Omental fat pad (tissue), 4 donors: Measurements from ENCODE around the gene CTH. TPM values are rescaled to one million over a fixed set of nuclear protein-coding genes. Genes with fewer than 3 reads are reported as not detected.
"Not testable (repeated sequence)": the region's sequence is repeated elsewhere in the genome, so short reads cannot be mapped to it uniquely, and the experiment has no call there.

ENCODE experiments used
- ATAC-seq: fragments of 150-250 bp; one replicate; pipeline ENCODE4 v1.9.1; 2016; ENCODE audit warnings: mild to moderate bottlenecking, moderate library complexity; ENCODE audit not compliant: low FRiP score
- DNase-seq: peaks from one replicate; pipeline ENCODE4 v3.0.0-alpha.2; 2019; ENCODE audit warnings: low spot score
- CTCF ChIP-seq, 3 donors: fragments of 450-650 bp; IDR thresholded peaks; one replicate each; pipeline ENCODE4 v1.5.1; 2016 to 2017; ENCODE audit warnings: antibody characterized with exemption in 3 of 3, mild to moderate bottlenecking in 3 of 3, moderate library complexity in 2 of 3
- total RNA-seq, 4 donors: library from RNA; depleted of rRNA; stranded (reverse); fragments of >200 nt; gene quantifications; one replicate each; pipeline ENCODE4 v1.1.0, GENCODE V29; 2016

Gene CTH
- total RNA-seq, 4 donors from 2014 or later, result 4.9 to 13.3 (median 6.6) TPM

GRCh38 chr1:70405780-70406416, 5.2 kb upstream of the CTH start:
- TF ChIP-seq CTCF (IDR thresholded peaks at IDR 0.05), result no peak
- DNase-seq (no peak), ATAC-seq (no peak)

- TF ChIP-seq CTCF (IDR thresholded peaks at IDR 0.05), result no peak
- ATAC-seq (no peak), DNase-seq (no peak)
These were observed 1.9 kb upstream of the CTH start for GRCh38 chr1:70409136-70409535.

GRCh38 chr1:70411360-70411844, 334 bp downstream of the CTH start:
- DNase-seq (peak; percentile 30), ATAC-seq (peak; percentile 58)
- no peak for TF ChIP-seq CTCF (IDR thresholded peaks at IDR 0.05)

- TF ChIP-seq CTCF (IDR thresholded peaks at IDR 0.05), result no peak
- DNase-seq (no peak), ATAC-seq (no peak)
These were observed 4.8 kb downstream of the CTH start for GRCh38 chr1:70415882-70416281.

GRCh38 chr1:70418973-70419734, 8.1 kb downstream of the CTH start:
- not testable (repeated sequence) for ATAC-seq

GRCh38 chr1:70420320-70420719, 9.3 kb downstream of the CTH start:
- ATAC-seq (no peak), DNase-seq (no peak)
- no peak for TF ChIP-seq CTCF (IDR thresholded peaks at IDR 0.05)

More at GRCh38 chr1:70418973-70419734, 8.1 kb downstream of the CTH start:
- DNase-seq, result not testable (repeated sequence)

- ATAC-seq (no peak), DNase-seq (no peak)
These were observed 15.4 kb downstream of the CTH start for GRCh38 chr1:70426154-70427131.

More at GRCh38 chr1:70426154-70427131, 15.4 kb downstream of the CTH start:
- no peak for TF ChIP-seq CTCF (IDR thresholded peaks at IDR 0.05)
